Measurements from ENCODE around the gene SLC26A3.
"Not testable (repeated sequence)": the region's sequence is repeated elsewhere in the genome, so short reads cannot be mapped to it uniquely, and the experiment has no call there.

Gene SLC26A3

DNA sequence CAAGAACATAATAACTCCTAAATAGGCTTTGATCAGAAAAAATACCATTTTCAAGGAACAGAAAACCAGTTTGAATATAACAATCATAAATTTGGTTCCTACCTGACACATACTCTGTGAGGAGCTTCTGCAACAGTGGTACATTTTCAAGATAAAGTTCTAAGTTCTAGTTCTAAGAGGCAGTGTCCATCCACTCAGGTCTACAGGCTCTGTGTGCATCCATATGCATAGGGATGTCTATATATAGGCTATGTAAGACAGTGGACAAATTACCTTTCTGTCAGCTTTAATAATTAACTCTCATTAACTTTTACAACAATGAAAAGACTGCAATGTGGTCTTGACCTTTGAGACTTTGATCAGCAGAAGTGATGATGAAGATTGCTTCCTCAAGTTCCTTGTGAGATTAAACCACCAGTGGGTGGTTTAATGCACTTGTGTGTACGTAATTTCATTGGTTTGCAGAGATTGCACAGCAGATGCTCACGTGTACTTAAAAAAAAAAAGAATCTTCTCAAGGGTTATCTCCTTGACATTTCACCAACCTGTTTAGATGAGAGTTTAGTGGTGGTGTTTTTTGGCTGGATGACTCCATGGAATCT, at the start of gene SLC26A3:
TSS of gene SLC26A3 (minus strand) at position 215 of the 602 bp plus-strand sequence. CDS start 8,714 bp downstream, outside the sequence.
- DNase-seq = no peak

DNA sequence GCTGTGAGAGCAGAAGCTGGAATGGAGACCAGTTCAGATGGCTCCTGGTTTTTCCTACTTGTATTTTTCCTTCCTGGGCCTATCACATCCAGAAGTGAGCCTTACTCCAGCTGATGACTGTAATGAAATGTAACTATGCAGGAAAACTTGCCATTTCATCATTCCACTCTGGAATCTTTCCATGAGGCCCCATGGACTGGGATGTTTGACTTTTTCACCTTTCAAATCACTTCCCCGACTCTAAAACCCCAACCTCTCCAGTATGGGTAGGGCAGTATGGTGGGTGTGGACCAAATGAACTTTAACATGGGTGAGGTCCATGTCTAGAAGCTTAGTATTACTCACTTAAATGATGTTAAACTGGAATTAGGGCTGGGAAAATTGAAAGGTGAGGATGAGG, 47.6 kb upstream of the SLC26A3 start:
- no peak for DNase-seq

GRCh38 chr7:107850216-107850615, 47.2 kb upstream of the SLC26A3 start:
- DNase-seq = no peak

GRCh38 chr7:107848211-107848610, 45.2 kb upstream of the SLC26A3 start:
- not testable (repeated sequence) for DNase-seq

DNA sequence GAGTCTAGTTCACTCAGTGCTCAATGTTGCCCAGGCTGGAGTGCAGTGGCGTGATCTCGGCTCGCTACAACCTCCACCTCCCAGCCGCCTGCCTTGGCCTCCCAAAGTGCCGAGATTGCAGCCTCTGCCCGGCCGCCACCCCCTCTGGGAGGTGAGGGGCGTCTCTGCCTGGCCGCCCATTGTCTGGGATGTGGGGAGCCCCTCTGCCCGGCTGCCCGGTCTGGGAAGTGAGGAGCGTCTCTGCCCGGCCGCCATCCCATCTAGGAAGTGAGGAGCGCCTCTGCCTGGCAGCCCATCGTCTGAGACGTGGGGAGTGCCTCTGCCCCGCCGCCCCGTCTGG, 44.8 kb upstream of the SLC26A3 start:
- DNase-seq = not testable (repeated sequence)

DNA sequence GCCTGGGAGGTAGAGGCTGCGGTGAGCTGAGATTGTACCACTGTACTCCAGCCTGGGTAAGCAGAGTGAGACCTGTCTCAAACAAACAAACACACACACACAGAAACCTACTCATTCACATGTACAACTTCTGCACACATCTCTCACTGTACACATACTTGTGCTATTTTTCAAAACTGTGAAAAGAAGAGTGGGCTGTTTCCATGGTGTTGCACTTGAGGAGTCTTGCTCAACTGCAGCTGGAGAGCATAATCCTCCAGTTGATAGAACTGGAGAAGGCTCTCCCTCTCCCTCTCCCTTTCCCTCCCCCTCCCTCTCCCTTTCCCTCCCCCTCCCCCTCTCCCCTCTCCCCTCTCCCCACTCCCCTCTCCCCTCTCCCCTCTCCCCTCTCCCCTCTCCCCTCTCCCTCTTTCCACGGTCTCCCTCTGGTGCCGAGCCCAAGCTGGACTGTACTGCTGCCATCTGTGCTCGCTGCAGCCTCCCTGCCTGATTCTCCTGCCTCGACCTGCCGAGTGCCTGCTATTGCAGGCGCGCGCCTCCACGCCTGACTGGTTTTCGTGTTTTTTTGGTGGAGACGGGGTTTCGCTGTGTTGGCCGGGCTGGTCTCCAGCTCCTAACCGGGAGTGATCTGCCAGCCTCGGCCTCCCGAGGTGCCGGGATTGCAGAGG, 44.3 kb upstream of the SLC26A3 start:
- no peak for DNase-seq

DNA sequence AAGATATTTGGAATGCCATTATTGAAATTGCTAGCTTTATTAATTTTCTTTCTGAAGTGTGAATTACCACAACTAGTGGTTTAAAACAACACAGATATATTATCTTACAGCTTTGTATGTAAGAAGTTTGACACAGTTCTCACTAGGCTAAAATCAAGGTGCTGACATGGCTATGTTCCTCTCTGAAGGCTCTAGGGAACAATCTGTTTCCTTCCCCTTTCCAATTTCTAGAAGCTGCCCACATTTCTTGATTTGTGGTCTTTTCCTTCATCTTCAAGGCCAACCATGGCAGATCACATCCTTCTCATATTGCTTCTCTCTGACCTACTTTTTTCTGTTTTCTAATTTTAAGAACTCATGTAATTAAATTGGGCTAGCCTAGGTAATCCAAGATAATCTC, 43.3 kb upstream of the SLC26A3 start:
- DNase-seq = no peak

GRCh38 chr7:107843184-107843583, 40.2 kb upstream of the SLC26A3 start:
- no peak for DNase-seq

GRCh38 chr7:107842213-107842612, 39.2 kb upstream of the SLC26A3 start:
- no peak for DNase-seq

DNA sequence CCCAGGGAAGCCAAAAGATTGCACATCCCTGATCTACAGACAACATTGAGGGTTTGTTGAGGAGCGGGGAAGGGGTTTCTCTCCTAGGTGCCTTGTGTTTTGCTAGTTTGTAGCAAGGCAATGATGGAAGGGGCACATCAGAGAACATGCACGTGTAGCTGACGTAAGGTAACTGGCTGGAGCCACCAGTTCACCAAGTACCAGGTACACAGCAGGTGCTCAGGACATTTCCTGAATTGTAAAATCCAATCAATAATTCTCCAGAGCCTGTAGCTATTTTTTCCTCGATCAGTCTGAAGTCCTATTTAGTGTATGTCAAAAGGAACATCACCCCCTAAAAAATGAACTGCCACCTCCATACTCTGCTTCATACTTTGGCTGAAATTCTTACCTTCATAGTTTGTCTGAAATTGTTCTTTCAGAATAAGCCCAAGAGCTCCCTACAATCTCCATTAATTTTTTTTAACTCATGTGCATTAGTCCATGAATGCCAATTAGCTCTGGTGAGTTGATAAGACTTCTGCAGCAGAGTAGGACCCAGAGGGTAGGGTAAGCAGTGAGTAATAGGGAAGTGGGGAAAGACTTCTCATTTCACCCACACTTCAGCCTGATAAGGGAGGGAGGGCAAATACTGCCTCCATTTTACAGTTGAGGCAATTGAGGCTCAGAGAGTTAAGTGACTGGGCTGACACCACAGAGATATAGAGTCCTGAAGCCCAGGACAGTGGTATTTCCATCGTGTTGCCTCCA, 36.0 kb upstream of the SLC26A3 start:
- DNase-seq = no peak

DNA sequence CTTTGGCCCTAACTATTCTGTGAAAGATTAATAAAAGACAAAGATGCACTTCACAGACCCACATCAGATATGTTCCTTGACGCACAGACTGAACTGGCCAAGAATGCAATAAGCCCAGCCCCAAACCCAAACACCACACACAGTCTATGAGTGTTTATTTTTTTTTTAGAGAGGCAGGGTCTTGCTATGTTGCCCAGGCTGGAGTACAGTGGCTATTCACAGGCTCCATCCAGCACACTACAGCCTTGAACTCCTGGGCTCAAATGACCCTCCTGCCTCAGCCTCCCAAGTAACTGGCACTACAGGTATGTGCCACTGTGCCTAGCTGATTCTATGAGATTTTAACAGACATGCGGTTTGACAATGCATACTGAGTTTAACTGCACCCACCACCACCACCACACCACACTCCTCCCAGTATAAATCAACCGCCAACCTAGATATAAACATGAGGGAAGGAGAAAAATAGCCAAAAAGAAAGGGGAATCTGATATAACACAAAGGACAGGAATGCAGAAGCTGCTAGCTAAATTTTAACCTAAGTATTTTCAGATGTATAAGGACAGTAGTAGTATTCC, 35.1 kb upstream of the SLC26A3 start:
- DNase-seq = no peak

- no peak for DNase-seq
Observed at GRCh38 chr7:107837145-107837512, 34.1 kb upstream of the SLC26A3 start.

- DNase-seq = no peak
Observed at GRCh38 chr7:107836237-107837144, 33.5 kb upstream of the SLC26A3 start.

GRCh38 chr7:107834401-107834800, 31.4 kb upstream of the SLC26A3 start:
- DNase-seq = no peak

DNA sequence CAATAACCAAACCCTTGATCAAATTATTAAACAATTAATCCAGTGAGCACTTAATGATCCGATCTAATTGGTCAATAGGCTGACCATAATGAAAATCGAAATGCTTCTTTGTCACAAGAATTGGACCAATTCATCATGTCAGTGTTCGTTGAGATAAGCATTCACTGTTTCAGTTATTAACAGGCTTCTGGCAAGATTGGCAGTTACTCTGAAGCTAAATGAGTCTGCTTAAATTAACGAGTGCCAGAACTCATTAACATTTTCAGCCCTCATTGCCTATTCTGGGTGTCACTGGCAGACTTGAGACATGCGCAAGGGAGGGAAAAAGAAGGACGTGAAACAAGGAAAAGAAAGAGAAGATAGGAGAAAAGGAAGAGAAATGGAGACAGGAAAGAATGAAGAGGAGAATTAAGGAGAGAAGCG, 30.7 kb upstream of the SLC26A3 start:
- no peak for DNase-seq

DNA sequence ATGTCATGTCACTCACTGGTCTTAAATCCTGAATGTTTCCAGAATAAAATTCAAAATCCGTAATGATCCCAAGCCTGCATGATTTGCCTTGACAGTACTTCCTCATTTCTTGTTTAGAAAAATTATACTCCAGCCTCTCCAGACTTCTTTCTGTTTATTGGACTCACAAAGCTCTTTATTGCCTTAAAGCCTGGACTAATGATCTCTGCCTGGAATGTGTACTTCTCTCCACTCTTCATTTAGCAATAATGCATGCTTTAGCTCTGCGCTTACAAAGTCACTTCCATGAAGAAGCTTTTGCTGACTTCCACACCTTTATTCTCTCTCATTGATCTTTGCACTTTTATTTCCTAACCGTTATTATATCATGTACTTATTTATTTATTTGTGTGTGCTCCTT, 27.4 kb upstream of the SLC26A3 start:
- DNase-seq = no peak

DNA sequence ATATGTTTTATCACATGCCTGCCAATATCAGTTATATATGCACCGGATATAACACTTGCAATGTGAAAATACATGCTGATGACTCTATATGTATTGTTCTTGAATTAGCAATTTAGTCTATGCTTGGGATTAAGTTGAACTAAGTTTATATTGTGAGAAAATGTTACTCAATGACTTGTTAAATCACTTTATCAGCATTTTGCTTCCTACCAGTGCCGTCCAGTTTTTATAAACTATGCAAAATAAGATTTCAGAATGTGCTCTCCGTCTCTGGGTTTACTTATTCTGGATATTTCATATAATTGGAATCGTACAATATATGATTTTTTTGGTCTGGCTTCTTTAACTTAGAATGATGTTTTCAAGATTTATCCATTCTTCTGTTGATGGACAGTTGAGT, 25.5 kb upstream of the SLC26A3 start:
- no peak for DNase-seq

- DNase-seq = no peak
Observed at GRCh38 chr7:107827501-107827900, 24.5 kb upstream of the SLC26A3 start.

DNA sequence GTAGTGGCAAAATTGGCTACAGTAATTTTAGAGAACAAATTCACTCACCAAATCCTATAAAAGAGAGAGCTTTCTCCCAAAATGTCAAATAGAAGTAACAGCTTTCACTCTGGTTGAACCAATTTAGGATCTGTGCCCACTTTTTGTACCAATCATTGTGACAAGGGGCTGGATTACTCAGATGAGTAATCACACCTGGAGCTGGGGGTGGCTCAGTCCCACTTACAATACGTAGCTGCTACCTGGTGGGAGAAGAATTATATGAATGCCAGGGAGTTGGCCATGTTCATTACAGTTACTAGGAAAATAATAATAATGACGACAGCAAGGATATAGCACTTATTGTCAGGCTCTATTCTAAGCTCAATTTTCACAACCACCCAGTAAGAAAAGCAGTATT, 23.4 kb upstream of the SLC26A3 start:
- DNase-seq = no peak

DNA sequence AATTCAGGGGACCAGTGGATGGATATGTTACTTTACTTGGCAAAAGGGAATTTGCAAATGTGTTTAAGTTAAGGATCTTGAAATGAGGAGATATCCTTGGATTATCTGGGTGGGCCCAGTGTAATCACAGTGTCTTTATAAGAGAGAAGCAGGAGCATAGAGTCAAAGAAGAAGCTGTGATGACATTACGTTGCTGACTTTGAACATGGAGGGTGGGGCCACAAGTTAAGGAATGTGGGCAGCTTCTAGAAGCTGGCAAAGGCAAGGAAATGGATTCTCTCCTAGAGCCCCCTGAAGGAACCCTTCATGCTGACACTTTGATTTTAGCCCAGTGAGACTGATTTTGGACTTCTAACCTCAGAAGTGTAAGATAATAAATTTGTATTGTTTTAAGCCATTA, 21.8 kb upstream of the SLC26A3 start:
- DNase-seq = no peak

DNA sequence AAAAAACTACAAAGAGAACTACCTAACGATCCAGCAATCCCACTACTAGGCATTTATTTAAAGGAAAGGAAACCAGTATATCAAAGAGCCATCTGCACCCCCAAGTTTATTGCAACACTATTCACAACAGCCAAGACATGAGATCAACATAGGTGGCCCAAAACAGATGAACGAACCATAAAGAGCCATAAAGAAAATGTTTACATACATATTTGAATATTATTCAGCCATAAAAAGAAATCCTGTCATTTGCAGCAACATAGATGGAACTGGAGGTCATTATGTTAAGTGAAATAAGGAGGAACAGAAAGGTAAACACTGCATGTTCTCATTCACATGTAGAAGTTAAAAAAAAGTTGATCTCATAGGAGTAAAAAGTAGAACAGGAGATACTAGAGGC, 15.6 kb upstream of the SLC26A3 start:
- DNase-seq = no peak

- DNase-seq = no peak
Observed at GRCh38 chr7:107816011-107816566, 13.1 kb upstream of the SLC26A3 start.
